ENCODE results near the gene ZNF862.

DNA sequence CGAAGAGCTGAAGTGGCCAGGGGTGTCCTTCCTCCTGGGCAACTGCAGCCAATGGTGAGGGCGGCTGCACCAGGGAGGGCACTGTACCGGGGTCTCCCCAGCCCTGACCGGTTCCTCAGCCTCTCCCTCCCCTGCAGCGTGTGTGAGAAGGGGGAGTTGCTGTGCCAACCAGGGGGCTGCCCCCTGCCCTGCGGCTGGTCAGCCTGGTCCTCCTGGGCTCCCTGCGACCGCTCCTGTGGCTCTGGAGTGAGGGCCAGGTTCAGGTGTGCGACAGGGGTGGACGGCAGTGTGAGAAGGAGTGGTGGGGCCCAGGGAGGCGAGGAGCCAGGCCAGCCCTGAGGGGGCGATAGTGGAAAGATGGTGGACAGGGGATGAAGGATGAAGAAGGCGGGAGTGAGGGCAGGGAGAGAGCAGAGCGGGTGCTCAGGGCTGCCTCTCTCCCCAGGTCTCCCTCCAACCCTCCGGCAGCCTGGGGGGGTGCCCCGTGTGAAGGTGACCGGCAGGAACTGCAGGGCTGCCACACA, 34.6 kb upstream of the ZNF862 start:
- TF ChIP-seq CTCF (IDR thresholded peaks at IDR 0.05) = no peak
- TF ChIP-seq POLR2AphosphoS5 (IDR thresholded peaks at IDR 0.05) = no peak
- TF ChIP-seq EP300 (IDR thresholded peaks at IDR 0.05) = no peak
- no peak for TF ChIP-seq POLR2A (IDR thresholded peaks at IDR 0.05)

All from gastroesophageal sphincter (tissue), 3 donors.